ENCODE results near the gene SPEG.
A peak's percentile ranks its signal among the peaks of the same experiment; 100 is the strongest.

SPEG gene

DNA sequence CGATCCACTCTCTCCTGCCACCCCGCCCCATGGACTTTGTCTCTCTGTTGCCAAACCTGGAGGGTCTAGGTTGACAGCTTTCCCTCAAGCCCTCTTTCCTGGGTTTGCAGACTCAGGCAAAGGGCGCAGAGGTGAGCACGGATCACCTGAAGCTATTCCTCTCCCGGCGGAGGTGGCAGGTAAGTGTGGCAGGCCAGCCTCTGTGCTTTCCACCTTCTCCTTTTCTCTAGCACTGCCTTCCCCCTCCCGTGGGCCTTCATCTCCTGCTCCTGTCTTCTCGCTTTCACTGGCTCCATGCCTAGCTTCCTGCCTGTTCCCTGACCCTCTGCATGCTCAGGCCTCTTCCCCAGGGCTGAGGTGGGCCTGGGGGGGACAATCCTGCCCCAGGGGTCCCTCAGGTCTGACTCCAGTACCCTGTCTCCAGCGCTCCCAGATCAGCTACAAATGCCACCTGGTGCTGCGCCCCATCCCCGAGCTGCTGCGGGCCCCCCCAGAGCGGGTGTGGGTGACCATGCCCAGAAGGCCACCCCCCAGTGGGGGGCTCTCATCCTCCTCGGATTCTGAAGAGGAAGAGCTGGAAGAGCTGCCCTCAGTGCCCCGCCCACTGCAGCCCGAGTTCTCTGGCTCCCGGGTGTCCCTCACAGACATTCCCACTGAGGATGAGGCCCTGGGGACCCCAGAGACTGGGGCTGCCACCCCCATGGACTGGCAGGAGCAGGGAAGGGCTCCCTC, 48.2 kb downstream of the SPEG start:
- DNase-seq = no peak

DNA sequence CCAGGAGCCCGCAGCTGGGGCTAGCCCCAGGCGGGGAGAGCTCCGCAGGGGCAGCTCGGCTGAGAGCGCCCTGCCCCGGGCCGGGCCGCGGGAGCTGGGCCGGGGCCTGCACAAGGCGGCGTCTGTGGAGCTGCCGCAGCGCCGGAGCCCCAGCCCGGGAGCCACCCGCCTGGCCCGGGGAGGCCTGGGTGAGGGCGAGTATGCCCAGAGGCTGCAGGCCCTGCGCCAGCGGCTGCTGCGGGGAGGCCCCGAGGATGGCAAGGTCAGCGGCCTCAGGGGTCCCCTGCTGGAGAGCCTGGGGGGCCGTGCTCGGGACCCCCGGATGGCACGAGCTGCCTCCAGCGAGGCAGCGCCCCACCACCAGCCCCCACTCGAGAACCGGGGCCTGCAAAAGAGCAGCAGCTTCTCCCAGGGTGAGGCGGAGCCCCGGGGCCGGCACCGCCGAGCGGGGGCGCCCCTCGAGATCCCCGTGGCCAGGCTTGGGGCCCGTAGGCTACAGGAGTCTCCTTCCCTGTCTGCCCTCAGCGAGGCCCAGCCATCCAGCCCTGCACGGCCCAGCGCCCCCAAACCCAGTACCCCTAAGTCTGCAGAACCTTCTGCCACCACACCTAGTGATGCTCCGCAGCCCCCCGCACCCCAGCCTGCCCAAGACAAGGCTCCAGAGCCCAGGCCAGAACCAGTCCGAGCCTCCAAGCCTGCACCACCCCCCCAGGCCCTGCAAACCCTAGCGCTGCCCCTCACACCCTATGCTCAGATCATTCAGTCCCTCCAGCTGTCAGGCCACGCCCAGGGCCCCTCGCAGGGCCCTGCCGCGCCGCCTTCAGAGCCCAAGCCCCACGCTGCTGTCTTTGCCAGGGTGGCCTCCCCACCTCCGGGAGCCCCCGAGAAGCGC, 49.1 kb downstream of the SPEG start:
- DNase-seq = no peak

DNA sequence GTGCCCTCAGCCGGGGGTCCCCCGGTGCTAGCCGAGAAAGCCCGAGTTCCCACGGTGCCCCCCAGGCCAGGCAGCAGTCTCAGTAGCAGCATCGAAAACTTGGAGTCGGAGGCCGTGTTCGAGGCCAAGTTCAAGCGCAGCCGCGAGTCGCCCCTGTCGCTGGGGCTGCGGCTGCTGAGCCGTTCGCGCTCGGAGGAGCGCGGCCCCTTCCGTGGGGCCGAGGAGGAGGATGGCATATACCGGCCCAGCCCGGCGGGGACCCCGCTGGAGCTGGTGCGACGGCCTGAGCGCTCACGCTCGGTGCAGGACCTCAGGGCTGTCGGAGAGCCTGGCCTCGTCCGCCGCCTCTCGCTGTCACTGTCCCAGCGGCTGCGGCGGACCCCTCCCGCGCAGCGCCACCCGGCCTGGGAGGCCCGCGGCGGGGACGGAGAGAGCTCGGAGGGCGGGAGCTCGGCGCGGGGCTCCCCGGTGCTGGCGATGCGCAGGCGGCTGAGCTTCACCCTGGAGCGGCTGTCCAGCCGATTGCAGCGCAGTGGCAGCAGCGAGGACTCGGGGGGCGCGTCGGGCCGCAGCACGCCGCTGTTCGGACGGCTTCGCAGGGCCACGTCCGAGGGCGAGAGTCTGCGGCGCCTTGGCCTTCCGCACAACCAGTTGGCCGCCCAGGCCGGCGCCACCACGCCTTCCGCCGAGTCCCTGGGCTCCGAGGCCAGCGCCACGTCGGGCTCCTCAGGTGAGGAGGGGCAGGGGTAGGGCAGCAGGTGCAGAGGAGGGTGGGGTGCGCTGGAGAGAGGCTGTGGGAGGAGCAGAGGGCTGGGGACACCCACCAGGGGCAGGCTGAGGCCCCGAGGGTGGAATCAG, 49.9 kb downstream of the SPEG start:
- DNase-seq = no peak

DNA sequence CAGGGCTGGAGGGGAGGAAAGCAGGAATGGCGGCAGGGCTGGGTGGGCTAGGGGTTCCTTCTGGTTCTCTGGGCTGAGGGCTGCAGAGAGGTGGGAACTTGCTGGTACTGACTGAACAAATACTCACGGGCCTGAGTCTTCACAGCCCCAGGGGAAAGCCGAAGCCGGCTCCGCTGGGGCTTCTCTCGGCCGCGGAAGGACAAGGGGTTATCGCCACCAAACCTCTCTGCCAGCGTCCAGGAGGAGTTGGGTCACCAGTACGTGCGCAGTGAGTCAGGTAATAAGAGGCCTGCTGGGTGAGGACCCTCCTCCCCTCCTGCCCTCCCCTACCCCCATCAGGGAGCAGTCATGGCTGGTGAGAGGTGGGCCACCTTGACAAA, 50.5 kb downstream of the SPEG start:
- DNase-seq = no peak

DNA sequence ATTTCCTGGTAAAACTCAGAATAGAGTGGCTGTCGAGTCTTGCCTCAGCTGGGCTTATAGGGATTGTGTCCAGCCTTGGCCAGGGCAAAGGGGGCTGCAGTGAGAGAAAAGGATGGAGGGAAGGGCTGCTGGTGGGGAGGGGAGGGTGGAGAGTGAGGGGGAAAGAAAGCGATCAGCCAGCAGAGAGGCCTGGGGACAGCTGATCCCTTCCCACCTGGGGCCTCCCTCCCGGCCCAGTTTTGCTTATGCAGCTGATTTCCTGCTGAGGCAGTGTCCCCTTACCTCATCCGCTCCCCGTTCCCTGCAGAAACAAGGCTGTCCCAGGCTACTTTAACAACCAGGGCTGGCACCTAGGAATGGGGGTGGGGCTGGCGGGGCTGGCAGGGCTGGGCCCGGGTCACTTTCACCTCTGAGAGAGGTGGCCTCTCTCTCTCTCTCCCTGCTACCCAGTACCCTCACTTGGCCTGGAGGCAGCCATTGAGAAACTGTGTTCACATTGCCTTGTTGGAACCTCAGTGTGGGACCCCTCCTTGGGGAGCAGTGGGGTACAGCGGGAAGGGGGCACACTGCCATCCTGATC, 51.8 kb downstream of the SPEG start:
- DNase-seq = no peak

DNA sequence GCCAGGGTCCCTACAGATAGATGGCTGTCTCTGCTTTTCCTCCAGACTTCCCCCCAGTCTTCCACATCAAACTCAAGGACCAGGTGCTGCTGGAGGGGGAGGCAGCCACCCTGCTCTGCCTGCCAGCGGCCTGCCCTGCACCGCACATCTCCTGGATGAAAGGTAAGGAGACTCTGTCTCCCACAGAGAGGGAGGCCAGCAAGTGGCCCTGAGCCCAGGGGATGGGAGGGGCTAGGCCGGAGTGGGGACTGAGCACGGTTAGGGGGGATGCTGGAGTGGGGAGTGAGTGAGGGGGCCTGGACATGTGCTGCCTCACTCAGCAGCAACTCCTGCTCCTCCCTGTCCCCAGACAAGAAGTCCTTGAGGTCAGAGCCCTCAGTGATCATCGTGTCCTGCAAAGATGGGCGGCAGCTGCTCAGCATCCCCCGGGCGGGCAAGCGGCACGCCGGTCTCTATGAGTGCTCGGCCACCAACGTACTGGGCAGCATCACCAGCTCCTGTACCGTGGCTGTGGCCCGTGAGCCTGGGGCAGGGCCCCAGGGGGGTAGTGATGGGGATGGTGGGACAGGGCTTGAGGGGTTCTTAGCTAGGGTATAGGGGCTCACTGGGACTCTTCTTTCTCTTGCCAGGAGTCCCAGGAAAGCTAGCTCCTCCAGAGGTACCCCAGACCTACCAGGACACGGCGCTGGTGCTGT, 53.7 kb downstream of the SPEG start:
- DNase-seq = no peak

DNA sequence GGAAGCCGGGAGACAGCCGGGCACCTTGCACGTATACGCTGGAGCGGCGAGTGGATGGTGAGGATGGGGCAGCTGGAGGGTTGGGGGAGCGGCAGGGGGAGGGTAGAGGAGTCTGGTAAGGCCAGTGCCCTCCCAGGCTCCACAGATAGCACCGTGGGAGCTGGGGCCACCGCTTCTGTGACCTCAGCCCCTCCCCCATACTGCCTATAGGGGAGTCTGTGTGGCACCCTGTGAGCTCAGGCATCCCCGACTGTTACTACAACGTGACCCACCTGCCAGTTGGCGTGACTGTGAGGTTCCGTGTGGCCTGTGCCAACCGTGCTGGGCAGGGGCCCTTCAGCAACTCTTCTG, 54.2 kb downstream of the SPEG start:
- no peak for DNase-seq

DNA sequence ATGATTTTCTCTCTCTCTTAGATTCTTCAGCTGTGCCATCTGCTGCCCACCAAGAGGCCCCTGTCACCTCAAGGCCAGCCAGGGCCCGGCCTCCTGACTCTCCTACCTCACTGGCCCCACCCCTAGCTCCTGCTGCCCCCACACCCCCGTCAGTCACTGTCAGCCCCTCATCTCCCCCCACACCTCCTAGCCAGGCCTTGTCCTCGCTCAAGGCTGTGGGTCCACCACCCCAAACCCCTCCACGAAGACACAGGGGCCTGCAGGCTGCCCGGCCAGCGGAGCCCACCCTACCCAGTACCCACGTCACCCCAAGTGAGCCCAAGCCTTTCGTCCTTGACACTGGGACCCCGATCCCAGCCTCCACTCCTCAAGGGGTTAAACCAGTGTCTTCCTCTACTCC, 54.7 kb downstream of the SPEG start:
- DNase-seq = no peak

DNA sequence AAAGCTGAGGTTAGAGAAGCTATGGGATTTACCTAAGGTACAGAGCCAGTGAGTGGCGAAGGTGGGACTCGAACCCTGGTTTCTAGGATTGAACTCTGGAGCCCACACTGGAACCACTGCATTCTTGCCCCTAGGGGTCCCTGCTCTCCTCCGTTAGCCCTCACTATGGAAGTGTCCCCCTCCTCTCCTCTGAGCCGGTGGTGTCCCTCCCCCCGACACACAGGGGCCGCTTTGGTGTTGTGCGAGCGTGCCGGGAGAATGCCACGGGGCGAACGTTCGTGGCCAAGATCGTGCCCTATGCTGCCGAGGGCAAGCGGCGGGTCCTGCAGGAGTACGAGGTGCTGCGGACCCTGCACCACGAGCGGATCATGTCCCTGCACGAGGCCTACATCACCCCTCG, 55.5 kb downstream of the SPEG start:
- DNase-seq = no peak

DNA sequence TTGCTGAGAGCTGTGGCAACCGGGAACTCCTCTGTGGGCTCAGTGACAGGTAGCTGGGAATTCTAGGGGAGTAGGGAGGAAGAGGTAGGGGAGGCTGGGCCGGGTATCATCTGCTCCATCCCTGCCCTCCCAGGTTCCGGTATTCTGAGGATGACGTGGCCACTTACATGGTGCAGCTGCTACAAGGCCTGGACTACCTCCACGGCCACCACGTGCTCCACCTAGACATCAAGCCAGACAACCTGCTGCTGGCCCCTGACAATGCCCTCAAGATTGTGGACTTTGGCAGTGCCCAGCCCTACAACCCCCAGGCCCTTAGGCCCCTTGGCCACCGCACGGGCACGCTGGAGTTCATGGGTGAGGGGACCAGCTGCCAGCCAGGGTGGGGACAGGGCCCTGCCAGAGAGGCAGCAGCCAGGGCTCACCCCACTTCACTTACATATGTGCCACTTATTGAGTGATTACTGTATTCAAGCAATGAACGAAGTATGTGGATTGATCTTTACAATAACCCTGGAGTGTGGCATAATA, 56.0 kb downstream of the SPEG start:
- DNase-seq = no peak

DNA sequence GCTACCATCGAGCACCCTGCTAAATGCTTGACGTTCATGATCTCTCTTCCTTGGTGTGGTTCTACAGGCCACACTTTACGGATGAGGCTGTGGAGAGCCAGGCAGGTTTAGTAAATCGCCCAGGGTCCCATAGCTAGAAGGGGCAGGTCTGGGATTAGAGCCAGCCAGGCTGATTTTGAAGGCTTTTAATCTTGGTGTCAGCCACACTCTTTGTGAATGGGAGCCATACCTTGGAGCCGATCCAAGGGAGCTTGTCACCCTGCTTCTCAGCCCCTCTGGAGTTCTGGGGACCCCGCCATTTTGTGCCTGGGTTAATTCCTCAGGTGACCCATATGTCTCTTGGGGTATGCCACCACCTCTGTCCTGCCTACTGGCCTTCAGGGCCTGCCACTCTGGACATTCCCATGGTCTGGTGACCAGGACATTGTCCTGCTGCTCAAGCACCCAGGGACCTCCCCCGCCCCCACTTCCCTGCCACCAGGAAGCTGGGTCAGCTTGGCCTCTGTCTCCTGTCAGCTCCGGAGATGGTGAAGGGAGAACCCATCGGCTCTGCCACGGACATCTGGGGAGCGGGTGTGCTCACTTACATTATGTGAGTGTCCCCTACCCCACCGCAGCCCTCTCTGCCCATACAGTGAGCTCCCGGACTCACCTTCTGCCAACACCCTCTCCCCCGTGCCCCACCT, 56.8 kb downstream of the SPEG start:
- DNase-seq = no peak

DNA sequence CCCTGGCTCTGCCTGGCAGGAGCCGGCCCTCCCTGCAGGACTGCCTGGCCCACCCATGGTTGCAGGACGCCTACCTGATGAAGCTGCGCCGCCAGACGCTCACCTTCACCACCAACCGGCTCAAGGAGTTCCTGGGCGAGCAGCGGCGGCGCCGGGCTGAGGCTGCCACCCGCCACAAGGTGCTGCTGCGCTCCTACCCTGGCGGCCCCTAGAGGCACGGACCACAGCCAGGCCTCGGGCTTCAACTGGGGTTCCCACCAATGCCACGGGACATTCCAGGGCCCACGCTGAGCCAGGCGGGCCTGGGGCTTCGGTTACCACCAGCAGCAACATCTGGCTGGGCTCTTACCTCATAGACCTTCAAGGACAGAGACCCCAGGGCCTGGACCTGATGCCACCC, 57.9 kb downstream of the SPEG start:
- no peak for DNase-seq

DNA sequence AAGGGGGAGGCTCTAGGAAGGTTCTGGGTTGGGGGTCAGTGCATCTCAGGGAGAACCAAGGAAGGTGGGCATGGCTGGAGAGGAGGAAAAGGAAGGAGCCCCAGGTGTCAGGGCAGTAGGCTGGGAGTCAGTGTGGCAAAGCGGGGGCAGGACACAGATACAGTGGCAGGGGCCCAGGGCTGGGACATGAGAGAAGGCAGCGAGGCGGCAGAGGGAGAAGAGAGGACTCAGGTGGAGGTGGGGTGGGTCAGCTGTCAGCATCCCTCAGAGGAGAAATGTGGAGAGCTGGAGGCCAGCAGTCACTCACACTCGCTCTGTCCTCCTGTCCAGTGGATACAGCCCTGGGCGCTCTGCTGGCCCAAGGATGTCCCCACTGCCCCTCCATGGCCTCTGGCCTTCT, 58.4 kb downstream of the SPEG start:
- DNase-seq = no peak

DNA sequence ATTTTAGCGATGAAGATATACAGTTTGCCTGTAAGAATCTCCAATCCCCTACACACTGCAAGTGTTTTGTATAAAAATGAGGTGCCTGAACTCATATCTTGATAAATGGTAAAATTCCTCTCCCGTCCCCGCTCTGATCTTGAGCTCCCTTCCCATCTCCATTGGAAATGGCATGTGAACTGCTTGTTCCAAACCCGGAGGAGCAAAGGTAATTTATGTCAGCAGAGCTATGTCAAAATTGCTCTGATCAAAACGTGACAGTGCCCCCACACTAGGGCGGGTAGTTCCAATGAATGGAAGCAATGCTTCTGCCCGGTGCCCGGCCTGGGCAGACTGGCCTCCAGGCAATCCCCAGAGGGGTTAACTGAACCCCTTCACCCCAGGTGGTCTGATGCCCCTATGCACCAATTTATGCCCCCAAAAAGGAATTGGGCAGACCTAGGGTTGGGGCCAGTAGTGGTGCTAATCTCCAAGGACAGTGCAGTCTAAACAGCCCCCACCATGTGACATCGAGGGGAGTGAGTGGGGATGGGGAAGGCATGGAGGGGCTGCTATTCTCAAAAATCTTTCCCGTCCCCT, 60.4 kb downstream of the SPEG start:
- no peak for DNase-seq

DNA sequence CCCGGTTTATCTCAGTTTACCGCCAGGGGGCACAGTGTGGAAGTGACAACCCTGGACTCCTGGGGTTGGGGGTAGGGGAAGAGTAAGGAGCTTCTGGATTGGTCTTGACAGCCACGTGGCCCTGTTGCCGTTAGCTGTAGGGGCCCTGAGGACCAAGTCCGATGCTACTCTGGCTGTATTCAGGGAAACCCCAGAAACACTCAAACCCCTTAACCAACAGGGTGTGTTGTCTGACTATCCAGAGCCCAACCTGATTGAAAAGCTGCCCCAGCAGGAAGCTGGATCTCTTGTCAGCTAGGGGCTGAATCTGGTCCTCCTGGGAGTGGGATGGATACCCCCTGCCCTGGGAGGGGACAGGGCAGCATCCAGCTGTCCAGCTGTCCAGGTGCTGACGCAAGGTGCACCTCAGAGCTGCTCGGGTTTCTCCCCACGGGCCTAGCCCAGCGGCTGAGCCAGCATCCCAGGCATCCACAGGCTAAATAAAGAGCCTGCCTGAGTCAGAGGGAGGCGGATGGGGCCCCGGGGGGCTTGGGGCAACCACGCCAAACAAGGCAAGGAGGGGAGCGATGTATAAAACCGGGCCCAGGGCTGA, 61.0 kb downstream of the SPEG start:
- peak; percentile 91 for DNase-seq

DNA sequence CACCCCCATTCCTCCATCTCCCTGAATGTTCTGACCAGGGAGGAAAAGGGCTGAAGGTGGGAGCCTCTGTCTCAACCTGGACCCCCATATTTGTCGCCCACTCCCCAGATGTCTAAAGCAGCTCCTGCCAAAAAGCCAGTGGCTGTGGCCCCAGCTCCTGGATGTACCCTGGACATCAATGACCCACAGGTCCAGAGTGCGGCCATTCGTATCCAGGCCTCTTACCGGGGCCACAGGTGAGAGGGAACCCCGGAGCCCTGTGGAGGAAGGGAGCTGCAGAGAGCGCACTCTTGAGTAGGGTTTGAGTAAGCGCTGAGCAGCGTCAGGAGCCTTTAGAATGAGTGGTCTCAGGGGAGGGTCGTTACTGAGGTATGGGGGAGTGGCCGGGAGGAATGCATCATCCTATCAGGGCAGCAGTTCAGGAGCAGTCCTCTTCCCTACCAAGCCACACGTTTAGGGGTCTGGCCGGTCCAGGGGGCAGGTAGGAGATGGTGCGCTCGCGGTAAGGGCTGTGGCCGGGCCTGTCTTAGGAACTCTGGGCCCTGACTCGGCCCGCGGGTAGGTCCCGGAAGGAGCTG, 61.7 kb downstream of the SPEG start:
- no peak for DNase-seq

DNA sequence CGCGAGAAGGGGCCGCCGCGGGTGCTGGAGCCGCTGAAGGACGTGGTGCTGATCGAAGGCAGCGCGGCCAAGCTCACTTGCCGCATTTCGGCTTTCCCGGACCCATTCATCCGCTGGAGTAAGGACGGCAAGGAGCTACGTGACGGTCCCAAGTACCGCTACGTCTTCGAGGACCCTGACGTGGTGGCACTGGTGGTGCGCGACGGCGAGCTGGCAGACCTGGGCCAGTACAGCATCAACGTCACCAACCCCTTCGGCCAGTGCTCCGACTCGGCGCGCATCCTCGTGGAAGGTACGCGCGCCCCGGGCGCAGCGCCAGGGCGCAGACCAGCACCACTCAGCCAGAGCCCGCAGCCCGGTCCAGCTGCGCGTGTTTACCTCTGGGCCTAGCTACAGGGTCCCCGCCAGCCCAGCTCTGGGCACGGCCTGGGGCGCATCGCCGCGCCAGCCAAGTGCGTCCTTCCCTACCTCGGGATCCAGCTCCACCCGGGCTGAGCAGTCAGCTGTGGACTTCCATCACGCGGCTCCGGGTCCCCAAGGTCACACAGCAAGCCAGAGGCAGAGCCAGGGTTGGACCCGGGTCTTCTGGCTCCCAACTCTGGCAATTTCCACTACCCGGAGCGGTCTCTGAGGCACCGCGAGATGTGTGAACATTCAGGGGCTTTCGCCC, 62.3 kb downstream of the SPEG start:
- no peak for DNase-seq

DNA sequence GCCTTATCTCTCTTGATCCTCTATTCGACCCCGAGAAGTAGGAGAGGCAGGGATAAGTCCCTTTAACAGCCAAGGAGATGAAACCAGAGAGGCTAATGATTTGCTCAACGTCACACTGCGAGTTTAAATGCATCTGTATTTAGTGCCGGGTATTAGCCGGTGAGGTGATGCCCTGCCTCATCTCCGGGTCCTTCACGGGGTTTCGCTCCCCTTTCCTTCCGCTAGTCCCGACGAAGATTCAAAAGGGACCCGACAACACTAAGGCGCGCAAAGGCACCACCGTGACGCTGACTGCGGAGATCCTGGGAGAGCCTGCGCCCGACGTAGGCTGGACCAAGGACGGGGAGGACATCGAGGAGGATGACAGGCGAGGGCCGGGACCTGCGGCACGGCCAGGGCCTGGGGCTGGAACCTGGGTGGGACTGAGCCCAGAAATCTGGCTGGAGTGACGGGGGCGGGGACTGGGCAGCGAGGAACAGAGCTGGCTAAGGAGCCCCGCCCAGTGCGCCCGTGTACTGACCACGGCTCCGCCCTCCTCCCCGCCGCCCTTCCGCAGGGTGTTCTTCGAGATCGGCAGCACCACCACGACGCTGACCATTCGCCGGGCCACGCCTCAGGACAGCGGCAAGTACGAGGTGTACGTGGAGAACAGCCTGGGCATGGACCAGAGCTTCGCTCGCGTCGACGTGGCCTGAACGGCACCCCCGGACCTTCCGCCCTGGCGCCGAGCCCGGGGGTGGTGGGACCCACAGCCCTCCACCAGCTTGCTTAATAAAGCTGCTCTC, 63.0 kb downstream of the SPEG start:
- DNase-seq = peak; percentile 77

Data from hematopoietic multipotent progenitor cell treated with erythropoietin and hydrocortisone succinate and interleukin-3 and kit ligand, for 4 days (in vitro differentiated cells).